Right ventricle myocardium superior (tissue), 1 donor: ENCODE data around the gene STEAP1B. TPM values are rescaled to one million over a fixed set of nuclear protein-coding genes. Genes with fewer than 3 reads are reported as not detected.

Experiments used
- total RNA-seq: library from RNA; stranded (reverse); fragmentation: NEBNext Ultra II Directional; extraction: Animal tissue kit (Norgen Biotek cat#: 25700); gene quantifications from one replicate; pipeline ENCODE4 v1.2.1, GENCODE V29; 2021
- donor health status: DM: no; HTN: yes; CAD: no; lungs with severe emphysema.

STEAP1B gene
- total RNA-seq, 1 donor from 2014 or later, result 0.43 TPM

Other genes starting within 250 kb of the STEAP1B start
- gene RAPGEF5, start 143.0 kb downstream of the STEAP1B start, total RNA-seq, result 11.1 TPM
- 1.0 TPM for gene IL6, start 227.0 kb upstream of the STEAP1B start, total RNA-seq